Uterus (tissue), 2 donors: Measurements from ENCODE around the gene AK2.

ENCODE experiments used
- POLR2A ChIP-seq, 2 donors: fragments of 450-650 bp; IDR thresholded peaks; one replicate each; pipeline ENCODE4 v1.6.1; 2016; ENCODE audit warnings: antibody characterized with exemption in 2 of 2, mild to moderate bottlenecking in 1 of 2, moderate library complexity in 1 of 2
- TF ChIP-seq, protein P1 (sequence below), 4 experiments: fragments of 200-600 bp in 2 of 4; fragments of 450-650 bp in 2 of 4; sonication (generic) in 2 of 4; IDR thresholded peaks; one replicate each; pipeline ENCODE4 v1.5.1; 2016 to 2019; ENCODE audit warnings: antibody characterized with exemption in 4 of 4, mild to moderate bottlenecking in 2 of 4, moderate library complexity in 1 of 4

DNA sequence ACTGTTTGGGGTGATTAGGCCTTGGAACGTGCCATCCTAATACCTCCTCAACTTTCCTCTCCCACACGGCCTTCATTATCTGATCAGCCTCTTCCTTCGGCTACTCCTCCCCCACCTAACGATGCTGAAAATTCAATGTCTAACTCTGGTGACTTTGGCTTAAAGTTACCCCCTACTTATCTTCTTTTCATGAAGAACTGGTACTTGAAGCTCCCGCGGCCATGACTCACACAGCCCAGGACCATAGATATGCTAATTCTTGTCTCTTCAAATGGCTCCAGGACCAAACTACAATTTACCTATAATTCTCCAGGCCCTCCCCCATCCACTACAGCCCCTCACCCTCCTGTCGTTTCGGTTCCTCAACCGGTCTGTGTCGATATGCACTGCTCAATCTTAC lies 28.6 kb upstream of the AK2 start:
- TF ChIP-seq, protein P1, sequence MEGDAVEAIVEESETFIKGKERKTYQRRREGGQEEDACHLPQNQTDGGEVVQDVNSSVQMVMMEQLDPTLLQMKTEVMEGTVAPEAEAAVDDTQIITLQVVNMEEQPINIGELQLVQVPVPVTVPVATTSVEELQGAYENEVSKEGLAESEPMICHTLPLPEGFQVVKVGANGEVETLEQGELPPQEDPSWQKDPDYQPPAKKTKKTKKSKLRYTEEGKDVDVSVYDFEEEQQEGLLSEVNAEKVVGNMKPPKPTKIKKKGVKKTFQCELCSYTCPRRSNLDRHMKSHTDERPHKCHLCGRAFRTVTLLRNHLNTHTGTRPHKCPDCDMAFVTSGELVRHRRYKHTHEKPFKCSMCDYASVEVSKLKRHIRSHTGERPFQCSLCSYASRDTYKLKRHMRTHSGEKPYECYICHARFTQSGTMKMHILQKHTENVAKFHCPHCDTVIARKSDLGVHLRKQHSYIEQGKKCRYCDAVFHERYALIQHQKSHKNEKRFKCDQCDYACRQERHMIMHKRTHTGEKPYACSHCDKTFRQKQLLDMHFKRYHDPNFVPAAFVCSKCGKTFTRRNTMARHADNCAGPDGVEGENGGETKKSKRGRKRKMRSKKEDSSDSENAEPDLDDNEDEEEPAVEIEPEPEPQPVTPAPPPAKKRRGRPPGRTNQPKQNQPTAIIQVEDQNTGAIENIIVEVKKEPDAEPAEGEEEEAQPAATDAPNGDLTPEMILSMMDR (IDR thresholded peaks at IDR 0.05), result no peak
- no peak for TF ChIP-seq POLR2A (IDR thresholded peaks at IDR 0.05)
